Subcutaneous abdominal adipose tissue (tissue), 5 donors: Measurements from ENCODE around the gene WDR47.
"Not testable (repeated sequence)": the region's sequence is repeated elsewhere in the genome, so short reads cannot be mapped to it uniquely, and the experiment has no call there.

ENCODE experiments used
- H3K27ac ChIP-seq: one replicate; pipeline ENCODE4 v1.7.0; 2013; ENCODE audit warnings: low read depth, mild to moderate bottlenecking, inconsistent platforms, low read length, moderate library complexity
- H3K27me3 ChIP-seq, 5 donors: one replicate each; pipeline ENCODE4 v1.7.0; 2013; ENCODE audit warnings: low read length in 5 of 5, inconsistent platforms in 1 of 5; ENCODE audit not compliant: control insufficient read depth in 5 of 5, insufficient read depth in 4 of 5
- H3K36me3 ChIP-seq, 5 donors: one replicate each; pipeline ENCODE4 v1.7.0; 2013; ENCODE audit warnings: low read length in 5 of 5; ENCODE audit not compliant: control insufficient read depth in 5 of 5, insufficient read depth in 5 of 5
- H3K4me1 ChIP-seq, 5 donors: one replicate each; pipeline ENCODE4 v1.7.0; 2013; ENCODE audit warnings: low read length in 5 of 5, mild to moderate bottlenecking in 3 of 5, moderate library complexity in 1 of 5; ENCODE audit not compliant: control insufficient read depth in 5 of 5, insufficient read depth in 5 of 5
- H3K4me3 ChIP-seq, 5 donors: one replicate each; pipeline ENCODE4 v1.7.0; 2013; ENCODE audit warnings: low read length in 5 of 5, low read depth in 1 of 5
- H3K9ac ChIP-seq, 5 donors: one replicate each; pipeline ENCODE4 v1.7.0; 2013; ENCODE audit warnings: low read length in 5 of 5, mild to moderate bottlenecking in 4 of 5, moderate library complexity in 3 of 5
- H3K9me3 ChIP-seq, 5 donors: one replicate each; pipeline ENCODE4 v1.7.0; 2013; ENCODE audit warnings: low read length in 5 of 5; ENCODE audit not compliant: control insufficient read depth in 5 of 5
- donor health status: healthy.
- donor health status: healthy.
- donor health status: healthy.
- donor health status: healthy.
- donor health status: healthy.

WDR47 gene

GRCh38 chr1:109052145-109052544, 10.2 kb upstream of the WDR47 start:
- H3K36me3 ChIP-seq, H3K9ac ChIP-seq, H3K4me1 ChIP-seq, H3K9me3 ChIP-seq, H3K27ac ChIP-seq, H3K4me3 ChIP-seq, H3K27me3 ChIP-seq: not testable (repeated sequence)

GRCh38 chr1:109050228-109050995, 8.5 kb upstream of the WDR47 start:
- Histone ChIP-seq H3K27ac (no peak overlapping the region), H3K27me3 (no peaks in the 10 kb centered on the region), H3K9ac (peak overlapping the region in 1 of 5 donors; percentile 26), H3K9me3 (no peaks in the 10 kb centered on the region), H3K4me3 (no peak overlapping the region), H3K4me1 (no peaks in the 10 kb centered on the region), H3K36me3 (no peaks in the 10 kb centered on the region)

- no peaks in the 10 kb centered on the region for H3K36me3 ChIP-seq
- no peaks in the 10 kb centered on the region for H3K4me1 ChIP-seq
- no peak overlapping the region for H3K9ac ChIP-seq
- no peak overlapping the region for H3K27ac ChIP-seq
- no peaks in the 10 kb centered on the region for H3K27me3 ChIP-seq
- H3K9me3 ChIP-seq = no peaks in the 10 kb centered on the region
- H3K4me3 ChIP-seq = no peak overlapping the region
Measured at GRCh38 chr1:109048335-109048734, 6.4 kb upstream of the WDR47 start.

- no peaks in the 10 kb centered on the region for H3K27me3 ChIP-seq
- no peak overlapping the region for H3K4me3 ChIP-seq
- no peak overlapping the region for H3K9ac ChIP-seq
- no peaks in the 10 kb centered on the region for H3K9me3 ChIP-seq
- H3K36me3 ChIP-seq = no peaks in the 10 kb centered on the region
- peaks cover 0 to 4% (median 4%) of the 10 kb centered on the region in 5 donors for H3K4me1 ChIP-seq
- no peak overlapping the region for H3K27ac ChIP-seq
Measured at GRCh38 chr1:109047339-109047738, 5.4 kb upstream of the WDR47 start.

GRCh38 chr1:109046671-109047070, 4.8 kb upstream of the WDR47 start:
- no peaks in the 10 kb centered on the region for H3K36me3 ChIP-seq
- no peak overlapping the region for H3K9ac ChIP-seq
- H3K9me3 ChIP-seq = no peaks in the 10 kb centered on the region
- no peaks in the 10 kb centered on the region for H3K27me3 ChIP-seq
- H3K27ac ChIP-seq = no peak overlapping the region
- no peak overlapping the region for H3K4me3 ChIP-seq
- H3K4me1 ChIP-seq = peaks cover 0 to 5% (median 5%) of the 10 kb centered on the region in 5 donors

GRCh38 chr1:109045595-109045994, 3.7 kb upstream of the WDR47 start:
- Histone ChIP-seq H3K36me3 (no peaks in the 10 kb centered on the region), H3K9ac (no peak overlapping the region), H3K4me3 (no peak overlapping the region), H3K27me3 (no peaks in the 10 kb centered on the region), H3K27ac (no peak overlapping the region), H3K9me3 (no peaks in the 10 kb centered on the region), H3K4me1 (peaks cover 0 to 15% (median 10%) of the 10 kb centered on the region in 5 donors)

GRCh38 chr1:109040989-109041620, 797 bp downstream of the WDR47 start:
- H3K36me3 ChIP-seq = no peaks in the 10 kb centered on the region
- peak overlapping the region; percentile 69 to 95 (median 92) for H3K4me3 ChIP-seq
- peak overlapping the region; percentile 60 for H3K27ac ChIP-seq
- H3K9ac ChIP-seq = peak overlapping the region in 4 of 5 donors; percentile 49 to 90 (median 86)
- H3K4me1 ChIP-seq = peaks cover 0 to 23% (median 17%) of the 10 kb centered on the region in 5 donors
- no peaks in the 10 kb centered on the region for H3K9me3 ChIP-seq
- no peaks in the 10 kb centered on the region for H3K27me3 ChIP-seq

GRCh38 chr1:109040627-109040988, 1.3 kb downstream of the WDR47 start:
- no peaks in the 10 kb centered on the region for H3K9me3 ChIP-seq
- no peaks in the 10 kb centered on the region for H3K27me3 ChIP-seq
- H3K4me3 ChIP-seq = peak overlapping the region; percentile 44 to 95 (median 80)
- H3K36me3 ChIP-seq = no peaks in the 10 kb centered on the region
- peak overlapping the region in 2 of 5 donors; percentile 35 to 54 for H3K9ac ChIP-seq
- no peak overlapping the region for H3K27ac ChIP-seq
- peaks cover 0 to 23% (median 17%) of the 10 kb centered on the region in 5 donors for H3K4me1 ChIP-seq

- Histone ChIP-seq H3K27ac (no peak overlapping the region), H3K27me3 (no peaks in the 10 kb centered on the region), H3K4me1 (no peaks in the 10 kb centered on the region), H3K9me3 (no peaks in the 10 kb centered on the region), H3K4me3 (no peak overlapping the region), H3K36me3 (no peaks in the 10 kb centered on the region), H3K9ac (no peak overlapping the region)
Measured at GRCh38 chr1:109034382-109034781, 7.5 kb downstream of the WDR47 start.

GRCh38 chr1:109029493-109029892, 12.4 kb downstream of the WDR47 start:
- not testable (repeated sequence) for H3K9me3 ChIP-seq, H3K4me3 ChIP-seq, H3K36me3 ChIP-seq, H3K4me1 ChIP-seq, H3K9ac ChIP-seq, H3K27ac ChIP-seq, H3K27me3 ChIP-seq
